GM18873 (cell line): ENCODE data around the gene CACNA1G.

Source experiments
- ATAC-seq: cut with Tn5 transposase; IDR thresholded peaks from one replicate; pipeline ENCODE4 v1.9.1; 2021; ENCODE audit warnings: mild to moderate bottlenecking, moderate library complexity, moderate number of reproducible peaks; ENCODE audit not compliant: unreplicated experiment, low FRiP score

The CACNA1G gene

DNA sequence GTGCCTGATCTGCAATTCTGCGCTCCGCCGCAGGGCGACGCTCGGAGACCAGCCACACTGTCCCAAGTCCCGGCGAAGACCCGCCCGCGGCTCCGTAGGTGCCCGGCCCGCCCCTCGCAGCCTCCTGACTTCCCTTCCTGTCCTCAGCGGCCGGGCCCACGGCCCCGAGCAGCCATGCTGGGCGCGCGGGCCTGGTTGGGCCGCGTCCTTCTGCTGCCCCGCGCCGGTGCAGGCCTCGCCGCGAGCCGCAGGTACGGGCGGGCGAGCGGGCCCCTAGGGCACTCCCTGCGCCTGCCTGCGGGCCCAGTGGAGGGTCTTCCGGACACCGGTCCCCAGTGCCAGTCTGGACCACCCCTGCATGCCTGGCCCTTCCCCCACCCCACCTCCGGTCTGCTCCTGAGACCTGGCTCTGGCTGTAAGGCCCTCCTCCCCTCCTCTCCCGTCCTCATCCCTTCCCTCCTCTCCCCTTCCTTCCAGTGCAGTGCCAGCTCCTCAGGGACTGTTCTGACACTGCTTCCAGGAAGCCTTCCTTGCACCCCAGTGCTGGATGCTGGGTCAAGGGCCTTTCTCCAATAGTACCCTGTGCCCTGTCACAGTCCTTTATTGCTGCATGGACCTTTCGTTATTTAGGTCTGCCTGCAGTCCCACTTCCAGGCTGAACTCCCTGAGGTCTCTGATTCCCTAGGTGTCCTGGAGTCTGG, 13.3 kb upstream of the CACNA1G start, which contains the start of gene SPATA20:
Gene SPATA20 (plus strand): TSS at position 140 of the 701 bp plus-strand sequence. CDS start 35 bp downstream, at position 175.
- ATAC-seq: no peak

DNA sequence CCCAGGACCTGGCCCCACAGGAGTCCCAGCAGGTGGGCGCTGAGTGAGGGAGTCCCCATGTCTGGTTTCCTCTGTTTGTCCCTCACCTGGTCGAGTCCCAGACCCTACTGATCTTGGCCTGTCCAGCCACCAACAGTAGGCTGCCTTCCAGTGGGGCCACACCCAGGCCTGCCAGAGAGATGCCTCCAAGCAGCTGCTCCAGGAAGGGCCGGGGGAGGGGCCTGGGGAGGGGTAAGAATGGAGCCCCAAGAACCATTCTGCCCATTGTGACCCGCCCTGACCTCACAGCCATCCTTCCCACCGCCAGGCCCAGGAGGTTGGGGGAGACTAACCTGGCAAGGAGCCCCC, 12.8 kb upstream of the CACNA1G start:
- no peak for ATAC-seq

DNA sequence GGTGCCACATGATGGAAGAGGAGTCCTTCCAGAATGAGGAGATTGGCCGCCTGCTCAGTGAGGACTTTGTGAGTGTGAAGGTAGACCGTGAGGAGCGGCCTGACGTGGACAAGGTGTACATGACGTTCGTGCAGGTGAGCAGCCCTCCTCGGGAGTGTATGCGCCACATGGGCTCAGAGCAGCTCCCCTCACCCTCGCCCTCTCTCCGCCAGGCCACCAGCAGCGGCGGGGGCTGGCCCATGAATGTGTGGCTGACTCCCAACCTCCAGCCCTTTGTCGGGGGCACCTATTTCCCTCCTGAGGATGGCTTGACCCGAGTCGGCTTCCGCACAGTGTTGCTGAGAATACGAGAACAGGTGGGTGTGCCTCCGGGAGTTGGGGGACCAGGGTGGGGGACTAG, 11.7 kb upstream of the CACNA1G start:
- no peak for ATAC-seq

DNA sequence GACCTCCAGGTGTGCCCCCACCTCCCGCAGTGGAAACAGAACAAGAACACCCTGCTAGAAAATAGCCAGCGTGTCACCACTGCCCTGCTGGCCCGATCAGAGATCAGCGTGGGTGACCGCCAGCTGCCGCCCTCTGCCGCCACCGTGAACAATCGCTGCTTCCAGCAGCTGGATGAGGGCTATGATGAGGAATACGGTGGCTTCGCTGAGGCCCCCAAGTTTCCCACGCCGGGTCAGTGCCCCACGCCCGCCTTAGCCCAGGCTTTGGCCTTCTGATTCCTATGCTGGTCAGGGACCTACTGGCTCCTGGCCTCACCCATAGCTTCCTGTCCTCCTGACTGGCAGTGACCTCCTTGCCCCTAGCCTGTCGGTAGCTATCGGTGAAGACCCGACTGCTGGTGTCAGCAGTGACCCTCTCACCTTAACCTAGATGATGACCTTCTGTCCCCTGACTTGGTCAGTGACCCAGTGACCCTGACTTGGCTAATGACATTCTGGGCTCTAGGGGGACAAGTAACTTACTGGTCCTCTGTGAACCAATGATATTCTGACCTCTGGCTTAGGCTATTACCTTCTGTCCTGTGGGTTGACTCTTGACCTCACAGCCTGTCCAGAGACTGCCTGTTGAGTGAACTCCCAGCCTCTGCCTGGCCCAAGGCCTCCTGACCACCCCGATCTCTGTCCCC, 11.1 kb upstream of the CACNA1G start:
- ATAC-seq: no peak

DNA sequence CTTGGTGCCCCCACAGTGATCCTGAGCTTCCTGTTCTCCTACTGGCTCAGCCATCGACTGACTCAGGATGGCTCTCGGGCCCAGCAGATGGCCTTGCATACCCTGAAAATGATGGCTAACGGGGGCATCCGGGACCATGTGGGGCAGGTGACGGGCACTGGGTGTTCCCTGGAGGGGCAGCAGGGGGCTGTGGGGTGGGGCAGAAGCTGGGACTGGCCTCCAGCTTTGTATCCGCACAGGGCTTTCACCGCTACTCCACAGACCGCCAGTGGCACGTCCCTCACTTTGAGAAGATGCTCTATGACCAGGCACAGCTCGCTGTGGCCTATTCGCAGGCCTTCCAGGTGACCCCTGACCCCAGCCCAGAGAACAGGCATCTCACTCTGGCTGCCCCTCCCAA, 10.5 kb upstream of the CACNA1G start:
- no peak for ATAC-seq

DNA sequence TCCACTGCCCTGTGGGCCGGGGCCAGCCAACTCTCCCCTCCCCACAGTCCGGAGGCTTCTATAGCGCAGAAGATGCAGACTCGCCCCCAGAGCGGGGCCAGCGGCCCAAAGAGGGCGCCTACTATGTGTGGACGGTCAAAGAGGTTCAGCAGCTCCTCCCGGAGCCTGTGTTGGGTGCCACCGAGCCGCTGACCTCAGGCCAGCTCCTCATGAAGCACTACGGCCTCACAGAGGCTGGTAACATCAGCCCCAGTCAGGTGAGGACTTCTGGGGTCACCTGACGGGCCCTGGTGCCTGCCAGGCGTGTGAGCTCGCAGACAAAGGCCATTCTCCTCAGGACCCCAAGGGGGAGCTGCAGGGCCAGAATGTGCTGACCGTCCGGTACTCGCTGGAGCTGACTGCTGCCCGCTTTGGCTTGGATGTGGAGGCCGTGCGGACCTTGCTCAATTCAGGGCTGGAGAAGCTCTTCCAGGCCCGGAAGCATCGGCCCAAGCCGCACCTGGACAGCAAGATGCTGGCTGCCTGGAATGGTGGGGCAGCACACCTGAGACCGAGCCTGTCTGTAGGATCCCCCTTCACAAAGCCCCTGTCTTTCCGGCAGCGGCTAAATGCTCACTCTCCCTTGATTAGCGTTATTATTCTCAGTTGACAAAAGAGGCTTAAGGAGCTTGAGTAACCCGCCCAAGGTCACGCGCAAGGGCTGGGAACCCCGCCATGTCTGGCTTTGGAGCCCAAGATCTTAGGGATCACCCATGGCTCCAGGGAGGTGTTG, 9.7 kb upstream of the CACNA1G start:
- no peak for ATAC-seq

DNA sequence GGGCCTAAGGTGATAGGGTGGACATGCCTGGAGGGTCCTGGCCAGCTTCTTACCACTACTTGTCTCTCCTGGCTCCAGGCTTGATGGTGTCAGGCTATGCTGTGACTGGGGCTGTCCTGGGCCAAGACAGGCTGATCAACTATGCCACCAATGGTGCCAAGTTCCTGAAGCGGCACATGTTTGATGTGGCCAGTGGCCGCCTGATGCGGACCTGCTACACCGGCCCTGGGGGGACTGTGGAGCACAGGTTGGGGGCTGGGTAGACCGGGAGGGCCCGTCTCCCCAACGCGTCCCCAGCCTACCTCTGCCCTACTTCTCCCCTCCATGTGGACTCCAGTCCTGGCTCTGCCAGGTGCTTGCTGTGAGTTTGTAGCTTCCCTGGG, 9.1 kb upstream of the CACNA1G start:
- ATAC-seq: no peak

DNA sequence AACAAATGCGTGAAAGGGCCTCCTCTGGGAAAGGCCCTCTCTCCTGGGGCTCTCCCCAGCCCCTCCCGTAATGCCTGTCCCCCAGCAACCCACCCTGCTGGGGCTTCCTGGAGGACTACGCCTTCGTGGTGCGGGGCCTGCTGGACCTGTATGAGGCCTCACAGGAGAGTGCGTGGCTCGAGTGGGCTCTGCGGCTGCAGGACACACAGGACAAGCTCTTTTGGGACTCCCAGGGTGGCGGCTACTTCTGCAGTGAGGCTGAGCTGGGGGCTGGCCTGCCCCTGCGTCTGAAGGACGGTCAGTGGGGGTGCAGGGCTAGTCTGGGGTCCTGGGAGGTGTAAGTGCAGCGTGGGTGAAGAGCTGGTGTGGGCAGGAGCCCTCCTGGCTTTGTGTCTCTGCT, 8.6 kb upstream of the CACNA1G start:
- no peak for ATAC-seq

DNA sequence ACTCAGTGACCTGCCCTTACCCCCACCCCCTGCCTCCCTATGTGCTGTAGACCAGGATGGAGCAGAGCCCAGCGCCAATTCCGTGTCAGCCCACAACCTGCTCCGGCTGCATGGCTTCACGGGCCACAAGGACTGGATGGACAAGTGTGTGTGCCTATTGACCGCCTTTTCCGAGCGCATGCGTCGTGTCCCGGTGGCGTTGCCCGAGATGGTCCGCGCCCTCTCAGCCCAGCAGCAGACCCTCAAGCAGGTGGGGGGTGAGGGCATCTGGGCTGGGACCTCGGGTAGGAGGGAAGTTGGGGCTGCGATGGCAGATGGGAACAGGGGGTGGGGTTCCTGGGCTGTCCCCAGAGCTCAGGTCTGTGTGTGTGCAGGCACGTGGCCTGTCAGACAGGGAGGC, 6.3 kb upstream of the CACNA1G start:
- no peak for ATAC-seq

DNA sequence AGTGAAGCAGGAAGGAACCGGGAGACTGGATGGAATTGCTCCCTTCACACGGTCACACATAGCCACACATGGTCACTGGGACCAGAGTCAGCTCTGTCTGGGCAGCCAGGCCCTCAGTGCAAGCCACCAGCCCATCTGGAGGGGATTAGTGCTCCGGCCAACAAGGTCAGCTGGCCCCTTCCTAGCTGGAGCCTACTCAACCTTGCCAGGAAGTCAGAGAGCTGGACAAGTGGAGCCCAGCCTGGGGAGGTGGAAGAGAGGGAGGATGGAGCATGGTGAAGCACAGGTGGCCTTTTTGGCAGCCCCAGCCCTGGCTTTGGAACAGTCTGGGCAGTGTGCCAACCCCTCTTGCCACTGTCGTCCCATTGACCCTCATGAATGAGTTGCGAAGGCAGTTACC, 3.7 kb upstream of the CACNA1G start:
- ATAC-seq: no peak

DNA sequence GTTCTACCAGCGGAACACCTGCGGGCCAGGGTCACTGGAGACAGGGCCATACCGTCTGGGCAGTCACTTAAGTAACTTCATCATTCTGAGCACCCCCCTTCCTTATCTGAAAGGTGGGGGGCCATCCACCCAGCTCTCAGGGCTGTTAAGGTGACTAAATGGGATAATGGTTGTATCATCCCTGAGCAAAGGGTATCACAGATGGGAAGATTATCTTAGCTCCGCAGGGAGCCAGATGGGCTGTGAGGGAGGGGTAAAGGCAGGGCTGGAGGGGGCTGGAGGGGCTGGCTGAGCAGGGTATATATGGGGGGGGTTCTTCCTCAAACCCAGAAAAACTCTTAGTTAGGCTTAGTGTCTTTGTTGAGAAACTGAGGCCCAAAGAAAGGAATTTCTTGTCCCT, 2.9 kb upstream of the CACNA1G start:
- ATAC-seq: no peak

DNA sequence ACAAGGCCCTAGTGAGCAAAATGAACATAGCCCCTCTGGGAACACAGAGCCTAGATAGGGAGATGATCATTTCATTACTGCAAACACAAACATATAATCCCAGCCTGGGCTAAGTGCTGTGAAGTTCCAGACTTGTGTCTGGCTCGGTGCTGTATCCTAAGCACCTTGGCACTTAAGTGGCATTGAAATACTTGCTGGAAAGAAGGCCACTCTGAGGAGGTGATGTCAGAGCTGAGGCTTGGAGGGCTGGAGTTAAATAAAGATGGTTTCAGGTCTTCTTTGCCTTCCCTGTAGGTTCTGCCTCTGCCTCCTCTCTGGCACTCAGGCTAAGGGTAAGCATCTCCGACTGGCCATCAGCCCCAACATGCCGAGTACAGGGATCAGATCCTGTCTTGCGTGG, 2.4 kb upstream of the CACNA1G start:
- ATAC-seq: no peak

DNA sequence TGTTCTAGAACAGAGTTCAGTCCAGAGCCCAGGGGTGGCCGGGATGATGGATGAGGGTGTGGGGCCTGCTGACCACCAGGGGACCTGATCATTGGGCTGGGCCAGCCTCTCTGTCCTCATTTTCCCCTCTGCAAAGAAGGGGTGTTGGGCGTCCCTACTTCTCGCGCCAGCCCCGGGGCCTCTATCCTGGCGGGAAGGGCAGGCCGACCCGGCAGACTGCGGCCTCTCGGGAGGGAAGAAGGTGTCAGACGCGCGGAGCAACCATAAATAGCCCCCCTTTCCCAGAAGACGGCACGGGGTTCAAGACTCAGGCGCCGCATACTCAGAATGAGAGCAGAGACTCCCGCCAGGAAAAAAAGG, 2.0 kb upstream of the CACNA1G start:
- no peak for ATAC-seq

DNA sequence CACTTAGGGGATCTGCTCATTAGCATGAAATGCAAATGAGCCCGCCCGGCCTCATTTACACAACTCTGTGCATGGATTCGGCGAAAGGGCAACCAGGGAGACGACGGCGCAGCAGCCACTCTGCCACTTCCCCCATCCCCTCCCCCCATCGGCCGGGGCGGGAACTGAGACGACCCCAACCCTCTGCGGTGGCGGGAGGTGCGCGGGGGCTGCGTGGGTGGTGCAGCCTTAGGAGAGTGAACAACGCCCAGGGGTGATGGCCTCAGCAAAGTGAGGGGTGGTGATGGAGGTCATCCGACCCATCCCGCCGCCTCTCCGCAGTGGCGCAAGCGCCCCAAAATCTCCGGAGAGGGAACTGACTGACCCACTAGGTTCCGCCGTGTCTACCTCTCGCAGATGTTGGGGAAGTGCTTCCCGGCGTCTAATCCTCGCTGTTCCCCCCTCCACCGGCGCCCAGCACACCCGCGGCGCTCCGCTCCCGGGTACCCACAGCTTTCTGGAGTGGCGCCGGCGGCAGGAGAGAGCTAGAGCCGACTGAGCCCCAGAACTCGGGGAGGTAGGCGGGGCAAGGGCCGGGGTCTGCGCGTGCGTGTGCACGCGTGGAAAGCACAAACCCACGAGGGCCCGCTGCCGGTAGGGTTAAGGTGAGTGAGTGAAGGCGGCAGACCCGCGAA, 1.4 kb upstream of the CACNA1G start:
- ATAC-seq: no peak

DNA sequence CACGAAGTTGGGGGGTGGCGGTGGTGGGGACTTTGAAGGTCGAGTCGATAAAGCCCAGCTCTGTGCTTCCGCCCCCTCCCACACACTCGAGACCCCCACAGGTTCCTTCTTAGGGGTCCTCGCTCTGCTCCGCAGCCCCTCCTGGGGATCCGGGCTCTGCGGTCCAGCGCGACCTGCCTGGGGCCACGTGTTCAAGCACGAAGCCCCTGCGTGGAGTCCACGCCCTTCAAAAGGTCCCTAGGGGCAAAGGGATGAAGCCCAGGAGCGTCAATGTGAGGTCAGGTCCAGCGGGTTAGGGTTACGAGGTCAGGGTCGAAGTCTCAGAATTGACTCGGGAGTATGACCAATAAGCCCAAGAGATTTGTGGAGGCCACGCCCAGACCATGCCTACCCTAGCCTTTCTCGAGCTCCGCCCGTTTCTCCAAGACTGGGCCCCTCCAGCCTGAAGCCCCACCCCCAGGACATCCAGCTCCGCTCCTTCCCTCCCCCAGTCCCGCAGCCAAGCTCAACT, 786 bp upstream of the CACNA1G start:
- ATAC-seq: no peak

DNA sequence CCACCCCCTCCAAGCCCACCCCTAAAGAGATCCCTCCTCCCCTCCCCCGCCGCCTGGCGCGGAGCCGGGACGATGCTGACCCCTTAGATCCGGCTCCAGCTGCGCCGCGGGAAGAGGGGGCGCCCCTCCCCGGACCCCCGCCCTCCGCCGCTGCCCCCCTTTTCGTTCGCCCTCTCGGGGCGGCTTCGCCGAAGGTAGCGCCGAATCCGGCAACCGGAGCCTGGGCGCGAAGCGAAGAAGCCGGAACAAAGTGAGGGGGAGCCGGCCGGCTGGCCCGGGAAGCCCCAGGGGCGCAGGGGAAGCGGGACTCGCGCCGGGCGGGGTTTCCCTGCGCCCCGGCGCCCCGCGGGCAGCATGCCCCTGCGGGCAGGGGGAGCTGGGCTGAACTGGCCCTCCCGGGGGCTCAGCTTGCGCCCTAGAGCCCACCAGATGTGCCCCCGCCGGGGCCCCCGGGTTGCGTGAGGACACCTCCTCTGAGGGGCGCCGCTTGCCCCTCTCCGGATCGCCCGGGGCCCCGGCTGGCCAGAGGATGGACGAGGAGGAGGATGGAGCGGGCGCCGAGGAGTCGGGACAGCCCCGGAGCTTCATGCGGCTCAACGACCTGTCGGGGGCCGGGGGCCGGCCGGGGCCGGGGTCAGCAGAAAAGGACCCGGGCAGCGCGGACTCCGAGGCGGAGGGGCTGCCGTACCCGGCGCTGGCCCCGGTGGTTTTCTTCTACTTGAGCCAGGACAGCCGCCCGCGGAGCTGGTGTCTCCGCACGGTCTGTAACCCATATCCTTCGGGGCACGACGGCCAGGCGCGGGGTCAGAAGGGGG, 623 bp downstream of the CACNA1G start:
- ATAC-seq: no peak

DNA sequence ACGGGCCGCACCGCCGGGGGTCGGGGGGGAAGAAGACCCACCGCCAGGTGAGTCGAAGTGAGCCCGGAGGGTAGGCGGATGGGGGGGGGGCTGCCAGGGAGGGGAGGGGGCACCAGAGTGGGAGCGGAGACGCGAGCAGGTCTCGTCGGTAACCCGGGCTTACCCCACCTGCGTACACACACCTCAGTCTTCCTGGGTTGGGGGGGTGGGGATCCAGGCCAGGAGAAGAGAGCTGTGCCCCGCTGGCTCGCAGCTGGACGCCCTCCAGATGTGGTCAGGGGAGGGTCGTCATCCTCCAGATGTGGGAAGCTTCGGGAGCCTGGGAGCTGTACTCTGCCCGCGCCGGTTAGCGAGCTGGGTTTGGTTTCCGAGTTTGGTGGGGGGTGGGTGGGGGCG, 1.2 kb downstream of the CACNA1G start:
- no peak for ATAC-seq

DNA sequence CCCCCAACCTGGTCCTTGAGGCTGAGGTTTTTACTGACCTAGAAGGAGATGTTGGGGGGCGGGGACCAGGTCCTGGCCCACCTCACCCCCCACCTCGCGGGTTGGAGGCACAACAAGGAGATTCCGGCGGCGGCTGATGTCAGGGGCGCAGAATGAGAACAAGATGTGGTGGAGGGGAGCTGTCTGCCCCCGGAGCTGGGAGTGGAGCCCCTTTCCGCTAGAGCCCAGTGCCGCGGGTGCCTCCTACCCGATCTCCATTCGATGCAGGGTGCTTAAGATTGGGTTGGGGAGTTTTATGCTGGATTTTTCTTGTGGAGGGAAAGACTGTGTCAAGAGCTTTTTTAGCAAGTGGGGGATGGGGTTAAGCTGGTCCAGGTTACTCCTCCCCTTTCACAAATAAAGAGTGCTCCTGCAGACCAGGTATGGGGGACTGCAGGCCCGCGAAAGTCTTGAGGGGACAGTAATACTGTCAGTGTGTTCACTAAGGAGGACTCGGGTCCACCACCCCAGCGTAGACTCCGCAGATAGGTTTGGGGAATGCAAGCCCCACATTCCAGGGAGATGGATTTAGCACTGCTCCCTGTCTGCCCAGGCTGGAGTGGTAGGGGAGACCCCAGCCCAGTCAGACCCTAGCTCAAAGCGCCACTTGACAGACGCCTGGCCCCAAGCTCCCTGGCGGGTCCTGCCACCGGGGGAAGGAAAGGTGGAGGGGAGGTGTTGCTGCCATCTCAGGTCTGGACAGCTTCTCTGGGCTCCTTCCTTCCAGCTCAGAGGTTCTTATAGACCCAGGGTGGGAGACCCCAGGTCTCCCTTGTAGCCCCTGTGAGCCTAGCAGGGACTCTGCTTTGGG, 2.0 kb downstream of the CACNA1G start:
- no peak for ATAC-seq

DNA sequence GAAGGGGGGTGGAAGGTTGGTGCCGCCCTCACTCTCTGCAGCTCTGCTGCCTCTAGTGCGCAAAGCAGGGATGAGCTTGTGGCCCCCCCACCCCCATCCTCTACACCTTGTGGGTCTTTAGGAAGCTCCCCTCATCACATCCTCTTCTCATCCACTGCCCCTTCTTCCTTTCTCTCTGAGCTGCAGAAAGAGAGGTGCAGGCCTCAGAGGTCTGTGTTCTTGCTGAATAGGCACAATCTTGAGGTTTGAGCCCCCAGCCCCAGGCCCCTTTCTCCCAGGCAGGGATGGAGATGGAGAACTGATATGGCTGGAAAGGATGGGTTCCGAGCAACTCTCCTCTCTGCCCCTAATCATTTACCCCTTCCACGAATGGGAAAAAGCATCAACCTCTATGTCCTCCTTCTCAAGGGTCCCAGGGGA, 2.6 kb downstream of the CACNA1G start:
- ATAC-seq: no peak
